ENCODE results near the gene NFE2L1. TPM values are rescaled to one million over a fixed set of nuclear protein-coding genes. Genes with fewer than 3 reads are reported as not detected.

NFE2L1 gene
- total RNA-seq, 1 donor from 2014 or later = 28.5 TPM

- no peak for DNase-seq
Observed at GRCh38 chr17:48047113-48047740, 932 bp upstream of the NFE2L1 start.

- peak; percentile 80 for DNase-seq
Observed at GRCh38 chr17:48048384-48049126, 396 bp downstream of the NFE2L1 start.

- no peak for DNase-seq
Observed at GRCh38 chr17:48051283-48051682, 3.1 kb downstream of the NFE2L1 start.

GRCh38 chr17:48051706-48052486, 3.7 kb downstream of the NFE2L1 start:
- no peak for DNase-seq

- peak; percentile 58 for DNase-seq
Observed at GRCh38 chr17:48052956-48053757, 5.0 kb downstream of the NFE2L1 start.

- DNase-seq = no peak
Observed at GRCh38 chr17:48053758-48054237, 5.6 kb downstream of the NFE2L1 start.

- peak; percentile 82 for DNase-seq
Observed at GRCh38 chr17:48054238-48055185, 6.4 kb downstream of the NFE2L1 start.

GRCh38 chr17:48055531-48056245, 7.5 kb downstream of the NFE2L1 start:
- no peak for DNase-seq

- DNase-seq = no peak
Observed at GRCh38 chr17:48056246-48056745, 8.1 kb downstream of the NFE2L1 start.

- no peak for DNase-seq
Observed at GRCh38 chr17:48056879-48057278, 8.7 kb downstream of the NFE2L1 start.

GRCh38 chr17:48057626-48058025, 9.5 kb downstream of the NFE2L1 start:
- no peak for DNase-seq

GRCh38 chr17:48058393-48059124, 10.4 kb downstream of the NFE2L1 start:
- DNase-seq = no peak

- no peak for DNase-seq
Observed at GRCh38 chr17:48059125-48059668, 11.0 kb downstream of the NFE2L1 start.

GRCh38 chr17:48060249-48060648, 12.1 kb downstream of the NFE2L1 start:
- DNase-seq = no peak

- DNase-seq = no peak
Observed at GRCh38 chr17:48062273-48062672, 14.1 kb downstream of the NFE2L1 start.

- no peak for DNase-seq
Observed at GRCh38 chr17:48064638-48065037, 16.5 kb downstream of the NFE2L1 start.

- DNase-seq = no peak
Observed at GRCh38 chr17:48066192-48066591, 18.0 kb downstream of the NFE2L1 start.

GRCh38 chr17:48066656-48067055, 18.5 kb downstream of the NFE2L1 start:
- DNase-seq = no peak

- DNase-seq = no peak
Observed at GRCh38 chr17:48067245-48067644, 19.1 kb downstream of the NFE2L1 start.
